Testis (tissue), 3 donors: ENCODE data around the gene PSMF1. TPM values are rescaled to one million over a fixed set of nuclear protein-coding genes. Genes with fewer than 3 reads are reported as not detected.

Experiments used
- DNase-seq: peaks from one replicate; pipeline ENCODE4 v3.0.0-alpha.2; 2019
- H3K27ac ChIP-seq, 2 donors: fragments of 200-600 bp; sonication (generic); one replicate each; pipeline ENCODE4 v1.5.1; 2019
- H3K27me3 ChIP-seq: fragments of 200-600 bp; sonication (generic); one replicate; pipeline ENCODE4 v1.5.1; 2019
- H3K36me3 ChIP-seq: fragments of 200-600 bp; sonication (generic); one replicate; pipeline ENCODE4 v1.5.1; 2017; ENCODE audit warnings: low read depth; ENCODE audit errors: missing control alignments
- H3K4me1 ChIP-seq: fragments of 200-600 bp; sonication (generic); one replicate; pipeline ENCODE4 v1.5.1; 2019
- H3K4me3 ChIP-seq, 2 donors: fragments of 200-600 bp; sonication (generic); one replicate each; pipeline ENCODE4 v1.5.1; 2017 to 2019
- H3K9me3 ChIP-seq: fragments of 200-600 bp; sonication (generic); one replicate; pipeline ENCODE4 v1.5.1; 2017
- CTCF ChIP-seq, 3 experiments: fragments of 450-650 bp in 2 of 3; fragments of 200-600 bp in 1 of 3; sonication (generic) in 1 of 3; IDR thresholded peaks; one replicate each; pipeline ENCODE4 v1.5.1; 2016 to 2019; ENCODE audit warnings: antibody characterized with exemption in 3 of 3, mild to moderate bottlenecking in 2 of 3, moderate library complexity in 1 of 3
- POLR2A ChIP-seq: fragments of 450-650 bp; IDR thresholded peaks from one replicate; pipeline ENCODE4 v1.6.1; 2017; ENCODE audit warnings: antibody characterized with exemption, mild to moderate bottlenecking, moderate library complexity
- WGBS, 2 donors: methylation state at CpG; one replicate each; pipeline ENCODE4 v1.1.5; 2018; 5-methylcytosine and 5-hydroxymethylcytosine counted together
- intact Hi-C: fragments of 100-400 bp; cut with DNase I; formaldehyde crosslinking; loops from one replicate; pipeline ENCODE4 v1.15.1; 2023; ENCODE audit warnings: low total_unique reads
- polyA plus RNA-seq: library from polyadenylated mRNA; stranded (reverse); fragments of 350-450 nt; fragmentation: Illumina TruSeq; extraction: RNeasy Lipid Tissue Mini Kit (QIAGEN cat#74804); gene quantifications from one replicate; pipeline ENCODE4 v1.2.3, GENCODE V29; 2014; ENCODE audit warnings: low read depth, low replicate concordance; ENCODE audit not compliant: insufficient read depth
- total RNA-seq, 2 donors: library from RNA; depleted of rRNA; stranded (reverse); fragments of >200 nt; gene quantifications; one replicate each; pipeline ENCODE4 v1.2.3, GENCODE V29; 2016

PSMF1 gene
- total and polyA plus RNA-seq, 3 donors from 2014 or later: 265 to 380 (median 331) TPM

- Histone ChIP-seq H3K27ac (no peak overlapping the region), H3K27me3 (no peaks in the 10 kb centered on the region), H3K36me3 (no peaks in the 10 kb centered on the region), H3K4me3 (no peak overlapping the region), H3K9me3 (no peaks in the 10 kb centered on the region), H3K4me1 (peaks cover 7% of the 10 kb centered on the region)
- no peak for DNase-seq
- intact Hi-C loops: no loop called here
- TF ChIP-seq POLR2A: no peak
- TF ChIP-seq CTCF (IDR thresholded peaks at IDR 0.05): no peak
- WGBS, 2 donors: 81 to 82% methylated on average over 7 of the region's 7 CpGs
These were observed 80.9 kb downstream of the PSMF1 start for GRCh38 chr20:1199212-1199873.

DNA sequence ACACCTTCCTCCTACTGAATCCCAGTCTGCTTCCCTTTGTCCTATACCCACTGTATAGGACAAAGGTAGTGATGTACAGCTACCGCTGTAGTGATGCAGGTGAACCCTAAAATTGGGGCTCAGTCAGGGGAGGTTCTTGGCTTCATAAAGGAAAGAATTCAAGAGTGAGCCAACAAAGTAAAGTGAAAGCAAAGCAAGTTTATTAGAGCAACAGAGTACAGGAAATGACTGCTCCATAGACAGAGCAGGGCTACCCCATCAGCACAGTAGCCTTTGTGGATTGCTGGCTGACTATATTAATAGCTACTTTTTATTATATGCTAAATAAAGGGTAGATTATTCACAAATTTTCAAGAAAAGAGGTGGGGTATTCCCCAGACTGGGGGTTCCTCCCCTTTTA lies 81.6 kb downstream of the PSMF1 start:
- Histone ChIP-seq H3K27ac (no peak overlapping the region), H3K27me3 (no peaks in the 10 kb centered on the region), H3K4me3 (no peak overlapping the region), H3K9me3 (no peaks in the 10 kb centered on the region), H3K36me3 (no peaks in the 10 kb centered on the region), H3K4me1 (peaks cover 7% of the 10 kb centered on the region)
- DNase-seq: no peak
- TF ChIP-seq POLR2A (no peak), CTCF (IDR thresholded peaks at IDR 0.05) (no peak)
- 94 to 95% methylated on average over 1 of the region's 1 CpG for WGBS, 2 donors
- intact Hi-C loops: no loop called here

DNA sequence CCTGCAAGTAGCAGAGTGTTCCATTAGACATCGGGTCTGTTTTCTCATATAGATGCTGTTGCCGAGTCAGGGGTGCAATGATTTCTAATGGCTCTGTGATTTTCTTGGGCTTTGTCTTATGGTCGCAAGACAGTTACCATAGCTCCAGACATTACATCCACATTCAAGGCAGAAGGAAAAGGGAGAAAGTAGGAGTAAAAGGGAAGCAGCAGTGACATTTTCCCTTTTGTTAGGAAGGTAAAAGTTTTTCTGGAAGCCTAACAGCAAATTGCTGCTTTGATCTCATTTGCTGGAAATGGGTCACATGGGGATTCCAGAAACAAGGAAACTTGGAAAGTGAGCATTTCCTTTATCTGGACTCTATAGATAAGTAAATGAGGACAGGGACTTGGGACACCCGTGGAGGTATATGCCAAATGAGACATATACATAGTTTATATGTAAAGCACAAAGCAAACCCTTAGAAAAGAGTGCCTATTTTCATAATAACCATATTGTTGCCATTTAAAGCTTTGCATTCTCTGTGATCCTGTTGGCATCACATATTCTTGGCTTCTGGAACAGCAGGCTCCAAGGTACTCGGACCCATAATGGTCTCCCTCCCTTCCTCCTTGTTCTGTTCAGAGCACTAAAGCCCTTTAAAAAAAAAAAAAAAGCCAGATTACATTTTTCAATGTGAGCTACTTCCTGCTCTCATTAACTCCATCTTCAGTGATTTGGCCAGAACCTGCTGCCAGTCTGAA lies 84.5 kb downstream of the PSMF1 start, which contains the start of gene C20orf202:
Gene C20orf202, plus strand, starts transcription at position 693 of the 743 bp plus-strand sequence. CDS start 132 bp downstream, outside the sequence.
- Histone ChIP-seq H3K9me3 (no peaks in the 10 kb centered on the region), H3K4me1 (peaks cover 7% of the 10 kb centered on the region), H3K4me3 (no peak within 1 kb of the TSS), H3K27me3 (no peaks in the 10 kb centered on the region), H3K36me3 (no peaks in the 10 kb centered on the region), H3K27ac (no peak within 1 kb of the TSS)
- intact Hi-C loops: no loop called here
- DNase-seq: no peak
- 68 to 70% methylated on average over 5 of the region's 5 CpGs for WGBS, 2 donors
- no peak for TF ChIP-seq CTCF (IDR thresholded peaks at IDR 0.05)
- TF ChIP-seq POLR2A: no peak

DNA sequence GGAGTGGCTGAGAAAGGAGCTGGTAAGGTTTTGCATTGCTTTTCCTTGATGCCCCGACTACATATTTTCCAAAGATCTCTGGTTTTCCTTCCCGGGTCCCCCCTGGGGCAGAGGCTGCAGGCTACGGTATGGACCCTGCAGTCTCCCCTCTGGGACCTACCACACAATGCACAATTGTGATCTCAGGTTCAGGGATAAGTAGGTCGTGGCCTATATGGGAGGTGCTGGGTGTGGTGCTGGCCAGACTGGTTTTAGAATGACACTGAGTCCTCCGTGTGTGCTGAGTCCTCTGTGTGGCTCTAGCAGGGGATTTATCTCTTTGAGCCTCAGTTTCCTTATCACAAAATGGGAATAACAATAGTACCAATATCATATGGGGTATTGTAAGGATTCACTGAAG lies 85.2 kb downstream of the PSMF1 start:
- WGBS, 2 donors: 40 to 68% methylated on average over 5 of the region's 5 CpGs
- TF ChIP-seq POLR2A: no peak
- TF ChIP-seq CTCF (IDR thresholded peaks at IDR 0.05): no peak
- no peaks in the 10 kb centered on the region for H3K27me3 ChIP-seq
- H3K27ac ChIP-seq: no peak overlapping the region
- intact Hi-C loops: no loop called here
- no peak for DNase-seq
- no peaks in the 10 kb centered on the region for H3K36me3 ChIP-seq
- peaks cover 7% of the 10 kb centered on the region for H3K4me1 ChIP-seq
- H3K9me3 ChIP-seq: no peaks in the 10 kb centered on the region
- no peak overlapping the region for H3K4me3 ChIP-seq
